ENCODE results near the gene IL5.
"Not testable (repeated sequence)": the region's sequence is repeated elsewhere in the genome, so short reads cannot be mapped to it uniquely, and the experiment has no call there.

Gene IL5

DNA sequence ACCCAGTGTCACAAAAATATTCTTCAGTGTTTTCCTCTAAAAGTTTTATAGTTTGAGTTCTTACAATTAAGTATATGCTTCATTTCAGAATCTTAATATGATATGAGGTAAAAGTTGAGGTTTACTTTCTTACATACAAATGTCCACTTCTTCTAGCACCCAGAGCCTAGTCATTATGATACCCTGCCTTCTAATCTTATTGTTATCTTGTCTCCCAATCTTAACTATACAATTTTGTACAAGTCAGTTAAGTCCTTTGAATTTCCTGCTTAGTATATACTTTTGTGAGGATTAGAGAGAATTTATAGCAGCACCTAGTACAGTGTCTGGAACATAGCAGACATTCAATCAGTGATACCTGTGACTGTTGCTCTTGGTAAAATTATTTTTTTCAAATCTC is 42.7 kb upstream of the IL5 start:
- DNase-seq (ENCODE audit: low spot score), result no peak
- Histone ChIP-seq H2BK15ac (ENCODE audit: low read length) (no peak overlapping the region), H2BK120ac (ENCODE audit: low read depth, low read length) (no peak overlapping the region)

DNA sequence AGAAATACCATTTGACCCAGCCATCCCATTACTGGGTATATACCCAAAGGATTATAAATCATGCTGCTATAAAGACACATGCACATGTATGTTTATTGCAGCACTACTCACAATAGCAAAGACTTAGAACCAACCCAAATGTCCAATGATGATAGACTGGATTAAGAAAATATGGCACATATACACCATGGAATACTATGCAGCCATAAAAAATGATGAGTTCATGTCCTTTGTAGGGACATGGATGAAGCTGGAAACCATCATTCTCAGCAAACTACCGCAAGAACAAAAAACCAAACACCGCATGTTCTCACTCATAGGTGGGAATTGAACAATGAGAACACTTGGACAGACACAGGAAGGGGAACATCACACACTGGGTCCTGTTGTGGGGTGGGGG is 41.2 kb upstream of the IL5 start:
- H3K27ac ChIP-seq (replicated peaks; ENCODE audit: low read length); H2BK15ac ChIP-seq (ENCODE audit: low read length); H3K14ac ChIP-seq (ENCODE audit: low read length); H3K4me1 ChIP-seq (ENCODE audit: control insufficient read depth in 2 of 2, insufficient read depth in 1 of 2, low read depth in 1 of 2, low read length in 2 of 2); DNase-seq (ENCODE audit: low spot score); H2BK12ac ChIP-seq (ENCODE audit: low read length); H3K23ac ChIP-seq (ENCODE audit: low read depth, low read length, poor library complexity); H2AFZ ChIP-seq (ENCODE audit: low read length); H4K91ac ChIP-seq (ENCODE audit: low read depth, low read length, poor library complexity); H2BK120ac ChIP-seq (ENCODE audit: low read depth, low read length); H3K4me2 ChIP-seq (ENCODE audit: insufficient read depth, low read length, poor library complexity, severe bottlenecking); H3K4me3 ChIP-seq (ENCODE audit: low read length in 2 of 2); H3K79me1 ChIP-seq (ENCODE audit: low read depth, low read length); H3K4ac ChIP-seq (ENCODE audit: low read length); H2AK5ac ChIP-seq (ENCODE audit: low read depth, low read length); H2BK5ac ChIP-seq (ENCODE audit: low read length); H3K36me3 ChIP-seq (replicated peaks in 1 of 2; ENCODE audit: control insufficient read depth in 2 of 2, insufficient read depth in 2 of 2, low read length in 2 of 2); H3K18ac ChIP-seq (ENCODE audit: low read length); H3K9ac ChIP-seq (ENCODE audit: low read depth, low read length, poor library complexity); H3K9me3 ChIP-seq (replicated peaks in 1 of 2; ENCODE audit: control insufficient read depth in 2 of 2, insufficient read depth in 1 of 2, low read depth in 1 of 2, low read length in 2 of 2); H3K27me3 ChIP-seq (ENCODE audit: control insufficient read depth in 3 of 3, insufficient read depth in 3 of 3, low read depth in 1 of 3, low read length in 3 of 3); H4K8ac ChIP-seq (ENCODE audit: low read depth, low read length): not testable (repeated sequence)
- WGBS, 2 donors (ENCODE audit: extremely low coverage in 2 of 2, insufficient read length in 2 of 2, insufficient replicate concordance in 1 of 2), result no CpG with 5 or more reads among the region's 2 CpGs

More for the DNA sequence above, 42.7 kb upstream of the IL5 start:
- H4K8ac ChIP-seq (ENCODE audit: low read depth, low read length), result no peak overlapping the region
- H3K4me3 ChIP-seq (ENCODE audit: low read length in 2 of 2), result no peak overlapping the region
- H2BK12ac ChIP-seq (ENCODE audit: low read length), result no peak overlapping the region
- H3K79me1 ChIP-seq (ENCODE audit: low read depth, low read length), result no peaks in the 10 kb centered on the region
- H2BK5ac ChIP-seq (ENCODE audit: low read length), result no peak overlapping the region
- no peaks in the 10 kb centered on the region for H3K27me3 ChIP-seq (ENCODE audit: control insufficient read depth in 3 of 3, insufficient read depth in 3 of 3, low read depth in 1 of 3, low read length in 3 of 3)
- peaks cover 4 to 5% of the 10 kb centered on the region in 2 donors for H3K36me3 ChIP-seq (replicated peaks in 1 of 2; ENCODE audit: control insufficient read depth in 2 of 2, insufficient read depth in 2 of 2, low read length in 2 of 2)
- H3K18ac ChIP-seq (ENCODE audit: low read length), result no peak overlapping the region
- H3K4me1 ChIP-seq (ENCODE audit: control insufficient read depth in 2 of 2, insufficient read depth in 1 of 2, low read depth in 1 of 2, low read length in 2 of 2), result no peaks in the 10 kb centered on the region
- no peak overlapping the region for H3K4ac ChIP-seq (ENCODE audit: low read length)
- H2AFZ ChIP-seq (ENCODE audit: low read length), result no peak overlapping the region
- no peak overlapping the region for H3K14ac ChIP-seq (ENCODE audit: low read length)
- H3K9me3 ChIP-seq (replicated peaks in 1 of 2; ENCODE audit: control insufficient read depth in 2 of 2, insufficient read depth in 1 of 2, low read depth in 1 of 2, low read length in 2 of 2), result no peaks in the 10 kb centered on the region
- H2AK5ac ChIP-seq (ENCODE audit: low read depth, low read length), result no peak overlapping the region
- no peak overlapping the region for H3K9ac ChIP-seq (ENCODE audit: low read depth, low read length, poor library complexity)
- H3K27ac ChIP-seq (replicated peaks; ENCODE audit: low read length), result no peak overlapping the region
- H3K23ac ChIP-seq (ENCODE audit: low read depth, low read length, poor library complexity), result no peak overlapping the region
- no peak overlapping the region for H3K4me2 ChIP-seq (ENCODE audit: insufficient read depth, low read length, poor library complexity, severe bottlenecking)
- no peak overlapping the region for H4K91ac ChIP-seq (ENCODE audit: low read depth, low read length, poor library complexity)

DNA sequence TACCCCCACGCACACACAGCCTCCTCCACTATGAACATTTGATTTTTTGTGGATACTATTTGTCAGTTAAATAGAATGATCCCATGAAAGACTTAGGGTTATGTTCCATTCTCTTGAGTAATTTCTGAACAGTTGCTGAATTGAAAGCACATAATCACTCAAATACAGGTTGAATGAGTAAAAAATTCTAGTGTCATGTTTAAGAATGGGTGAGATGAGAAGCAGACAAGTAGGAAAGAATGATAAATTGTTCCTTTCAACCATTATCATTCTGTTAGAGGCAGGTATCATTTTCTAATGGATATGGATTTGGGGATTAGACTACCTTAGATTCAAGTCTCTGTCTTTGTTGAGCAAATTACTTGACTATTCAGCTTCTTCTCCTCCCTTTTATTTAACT is 32.8 kb upstream of the IL5 start:
- no peak overlapping the region for H2BK12ac ChIP-seq (ENCODE audit: low read length)
- H3K14ac ChIP-seq (ENCODE audit: low read length), result no peak overlapping the region
- no peak overlapping the region for H2BK15ac ChIP-seq (ENCODE audit: low read length)
- H3K18ac ChIP-seq (ENCODE audit: low read length), result no peak overlapping the region
- DNase-seq (ENCODE audit: low spot score), result no peak
- no peak overlapping the region for H3K4me3 ChIP-seq (ENCODE audit: low read length in 2 of 2)
- no peak overlapping the region for H3K9ac ChIP-seq (ENCODE audit: low read depth, low read length, poor library complexity)
- H2BK5ac ChIP-seq (ENCODE audit: low read length), result no peak overlapping the region
- no peaks in the 10 kb centered on the region for H3K27me3 ChIP-seq (ENCODE audit: control insufficient read depth in 3 of 3, insufficient read depth in 3 of 3, low read depth in 1 of 3, low read length in 3 of 3)
- no peaks in the 10 kb centered on the region for H3K79me1 ChIP-seq (ENCODE audit: low read depth, low read length)
- no peak overlapping the region for H2BK120ac ChIP-seq (ENCODE audit: low read depth, low read length)
- H2AFZ ChIP-seq (ENCODE audit: low read length), result no peak overlapping the region
- no peaks in the 10 kb centered on the region for H3K9me3 ChIP-seq (replicated peaks in 1 of 2; ENCODE audit: control insufficient read depth in 2 of 2, insufficient read depth in 1 of 2, low read depth in 1 of 2, low read length in 2 of 2)
- H3K36me3 ChIP-seq (replicated peaks in 1 of 2; ENCODE audit: control insufficient read depth in 2 of 2, insufficient read depth in 2 of 2, low read length in 2 of 2), result peaks cover 3 to 16% of the 10 kb centered on the region in 2 donors
- no peak overlapping the region for H4K8ac ChIP-seq (ENCODE audit: low read depth, low read length)
- H3K27ac ChIP-seq (replicated peaks; ENCODE audit: low read length), result no peak overlapping the region
- H3K4me1 ChIP-seq (ENCODE audit: control insufficient read depth in 2 of 2, insufficient read depth in 1 of 2, low read depth in 1 of 2, low read length in 2 of 2), result no peaks in the 10 kb centered on the region
- no peak overlapping the region for H4K91ac ChIP-seq (ENCODE audit: low read depth, low read length, poor library complexity)
- no peak overlapping the region for H3K4me2 ChIP-seq (ENCODE audit: insufficient read depth, low read length, poor library complexity, severe bottlenecking)
- no CpG with 5 or more reads among the region's 1 CpG for whole genome bisulfite sequencing, 2 donors (ENCODE audit: extremely low coverage in 2 of 2, insufficient read length in 2 of 2, insufficient replicate concordance in 1 of 2)
- H3K23ac ChIP-seq (ENCODE audit: low read depth, low read length, poor library complexity), result no peak overlapping the region
- no peak overlapping the region for H2AK5ac ChIP-seq (ENCODE audit: low read depth, low read length)
- no peak overlapping the region for H3K4ac ChIP-seq (ENCODE audit: low read length)

DNA sequence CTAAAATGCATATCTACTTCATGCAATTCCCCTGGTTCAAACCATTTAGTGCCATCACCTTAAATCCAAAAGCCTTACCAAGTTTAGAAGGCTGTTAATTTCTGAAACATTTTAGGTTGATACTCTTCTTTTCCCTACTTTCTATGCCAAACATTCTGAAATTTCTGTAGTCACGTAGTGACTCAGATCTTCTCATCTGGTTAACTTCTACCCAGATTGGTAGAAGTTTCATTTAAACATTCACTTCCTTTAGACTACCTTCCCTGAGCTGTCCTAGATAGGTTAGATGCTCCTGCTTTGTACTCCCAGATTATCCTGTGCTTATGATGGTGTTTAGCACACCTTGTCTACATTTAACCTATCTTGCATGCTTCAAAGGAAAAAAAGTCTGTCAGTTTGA is 23.3 kb upstream of the IL5 start:
- H2BK15ac ChIP-seq (ENCODE audit: low read length), result no peak overlapping the region
- H2BK12ac ChIP-seq (ENCODE audit: low read length), result no peak overlapping the region
- H3K9me3 ChIP-seq (replicated peaks in 1 of 2; ENCODE audit: control insufficient read depth in 2 of 2, insufficient read depth in 1 of 2, low read depth in 1 of 2, low read length in 2 of 2), result no peaks in the 10 kb centered on the region
- no CpG with 5 or more reads among the region's 1 CpG for WGBS, 2 donors (ENCODE audit: extremely low coverage in 2 of 2, insufficient read length in 2 of 2, insufficient replicate concordance in 1 of 2)
- H3K18ac ChIP-seq (ENCODE audit: low read length), result no peak overlapping the region
- H3K4me3 ChIP-seq (ENCODE audit: low read length in 2 of 2), result no peak overlapping the region
- no peak overlapping the region for H2AFZ ChIP-seq (ENCODE audit: low read length)
- no peaks in the 10 kb centered on the region for H3K27me3 ChIP-seq (ENCODE audit: control insufficient read depth in 3 of 3, insufficient read depth in 3 of 3, low read depth in 1 of 3, low read length in 3 of 3)
- H4K8ac ChIP-seq (ENCODE audit: low read depth, low read length), result no peak overlapping the region
- no peak overlapping the region for H3K4ac ChIP-seq (ENCODE audit: low read length)
- no peaks in the 10 kb centered on the region for H3K79me1 ChIP-seq (ENCODE audit: low read depth, low read length)
- no peak overlapping the region for H3K27ac ChIP-seq (replicated peaks; ENCODE audit: low read length)
- no peak overlapping the region for H3K4me2 ChIP-seq (ENCODE audit: insufficient read depth, low read length, poor library complexity, severe bottlenecking)
- no peaks in the 10 kb centered on the region for H3K4me1 ChIP-seq (ENCODE audit: control insufficient read depth in 2 of 2, insufficient read depth in 1 of 2, low read depth in 1 of 2, low read length in 2 of 2)
- H3K9ac ChIP-seq (ENCODE audit: low read depth, low read length, poor library complexity), result no peak overlapping the region
- H2BK120ac ChIP-seq (ENCODE audit: low read depth, low read length), result no peak overlapping the region
- DNase-seq (ENCODE audit: low spot score), result no peak
- no peaks in the 10 kb centered on the region for H3K36me3 ChIP-seq (replicated peaks in 1 of 2; ENCODE audit: control insufficient read depth in 2 of 2, insufficient read depth in 2 of 2, low read length in 2 of 2)
- no peak overlapping the region for H3K14ac ChIP-seq (ENCODE audit: low read length)
- H3K23ac ChIP-seq (ENCODE audit: low read depth, low read length, poor library complexity), result no peak overlapping the region
- no peak overlapping the region for H4K91ac ChIP-seq (ENCODE audit: low read depth, low read length, poor library complexity)
- no peak overlapping the region for H2BK5ac ChIP-seq (ENCODE audit: low read length)
- no peak overlapping the region for H2AK5ac ChIP-seq (ENCODE audit: low read depth, low read length)

Data from neuronal stem cell (in vitro differentiated cells).